A549 (cell line): ENCODE results near the gene CD69. TPM values are rescaled to one million over a fixed set of nuclear protein-coding genes. Genes with fewer than 3 reads are reported as not detected.

Experiments
- ATAC-seq, 2 experiments: fragments of 200-7000 bp in 1 of 2; fragments of >200 bp in 1 of 2; cut with Nextera tagmentation in 1 of 2; cut with Tn5 transposase in 1 of 2; 3 replicates each; pipeline versions ENCODE4 v1.8.0 to v1.9.1; 2018 to 2020; ENCODE audit warnings: mild to moderate bottlenecking in 1 of 2, moderate library complexity in 1 of 2
- CTCF ChIA-PET: fragments of 300-600 bp; sonication (Branson Sonifier 250); formaldehyde crosslinking; extraction: SDS; loops from one replicate; lab custom pipeline; 2021; ENCODE audit warnings: antibody characterized with exemption, inconsistent platforms; lab: Yijun Ruan, JAX
- POLR2A ChIA-PET: fragments of 350-600 bp; formaldehyde crosslinking; extraction: SDS; loops from one replicate; lab custom pipeline; 2021; ENCODE audit warnings: antibody characterized with exemption, inconsistent platforms; lab: Yijun Ruan, JAX
- DNase-seq, 2 experiments: peaks; one replicate each; pipeline versions ENCODE4 v3.0.0 to v3.0.0-alpha.2; 2011 to 2016; ENCODE audit warnings: low read depth in 1 of 2, low spot score in 1 of 2
- FAIRE-seq: peaks from 2 replicates; lab custom pipeline; 2011; peaks lifted over from hg19 to GRCh38; lab: Jason Lieb, UNC
- H3K27ac ChIP-seq, 2 experiments: fragments of >200 bp; sonication (Bioruptor Twin); formaldehyde crosslinking; 3 replicates each; pipeline ENCODE4 v1.5.1; 2016 to 2017
- H3K4me1 ChIP-seq: fragments of >200 bp; sonication (Bioruptor Twin); formaldehyde crosslinking; 3 replicates; pipeline ENCODE4 v1.6.1; 2016
- H3K4me2 ChIP-seq: fragments of >200 bp; sonication (Bioruptor Twin); formaldehyde crosslinking; 3 replicates; pipeline ENCODE4 v1.6.1; 2016
- H3K4me3 ChIP-seq: fragments of >200 bp; sonication (Bioruptor Twin); formaldehyde crosslinking; 3 replicates; pipeline ENCODE4 v1.5.1; 2016
- H3K9me3 ChIP-seq: fragments of >200 bp; sonication (Bioruptor Twin); formaldehyde crosslinking; 3 replicates; pipeline ENCODE4 v1.6.1; 2016
- CBX2 ChIP-seq: fragments of 200-600 bp; sonication (generic); IDR thresholded peaks from 2 replicates; pipeline ENCODE4 v1.6.1; 2016; ENCODE audit warnings: low read depth, mild to moderate bottlenecking, borderline replicate concordance
- CEBPB ChIP-seq, 2 experiments: fragments of >200 bp in 1 of 2; sonication (Bioruptor Twin) in 1 of 2; formaldehyde crosslinking in 1 of 2; IDR thresholded peaks; 2 replicates each; pipeline ENCODE4 v1.6.1; 2012 to 2016
- EHF ChIP-seq: fragments of 250-450 bp; sonication (Bioruptor Pico); IDR thresholded peaks from 2 replicates; pipeline ENCODE4 v1.5.0; 2020; ENCODE audit warnings: mild to moderate bottlenecking
- ESRRA ChIP-seq: fragments of 150-350 bp; IDR thresholded peaks from 2 replicates; pipeline ENCODE4 v1.6.1; 2014; ENCODE audit warnings: mild to moderate bottlenecking, low read length, borderline replicate concordance
- FOXS1 ChIP-seq: fragments of 250-450 bp; sonication (Bioruptor Pico); IDR thresholded peaks from 2 replicates; pipeline ENCODE4 v1.5.0; 2020; ENCODE audit warnings: mild to moderate bottlenecking, moderate library complexity
- HES2 ChIP-seq: fragments of >200 bp; sonication (Bioruptor Twin); formaldehyde crosslinking; IDR thresholded peaks from 2 replicates; pipeline ENCODE4 v1.6.1; 2016
- HOXA7 ChIP-seq: fragments of 250-450 bp; sonication (Bioruptor Pico); IDR thresholded peaks from 2 replicates; pipeline ENCODE4 v1.5.0; 2020; ENCODE audit warnings: mild to moderate bottlenecking, moderate library complexity
- JUNB ChIP-seq: fragments of >200 bp; sonication (Bioruptor Twin); formaldehyde crosslinking; IDR thresholded peaks from 2 replicates; pipeline ENCODE4 v1.6.1; 2016
- KDM1A ChIP-seq: fragments of 200-600 bp; sonication (generic); IDR thresholded peaks from 2 replicates; pipeline ENCODE4 v1.6.1; 2016; ENCODE audit warnings: low read depth, mild to moderate bottlenecking
- KDM5A ChIP-seq: fragments of 200-600 bp; sonication (generic); IDR thresholded peaks from 2 replicates; pipeline ENCODE4 v1.6.1; 2016; ENCODE audit warnings: antibody characterized with exemption, mild to moderate bottlenecking
- NFE2L2 ChIP-seq: fragments of 150-350 bp; conservative IDR thresholded peaks from 2 replicates; pipeline ENCODE4 v1.6.1; 2014; ENCODE audit warnings: low read length
- NR3C1 ChIP-seq: fragments of >200 bp; sonication (Bioruptor Twin); formaldehyde crosslinking; IDR thresholded peaks from 3 replicates; pipeline ENCODE4 v1.6.1; 2017
- POLR2A ChIP-seq: IDR thresholded peaks from 2 replicates; pipeline ENCODE4 v1.6.1; 2012; ENCODE audit warnings: mild to moderate bottlenecking, low read length
- POLR2AphosphoS2 ChIP-seq: conservative IDR thresholded peaks from 2 replicates; pipeline ENCODE4 v1.6.1; 2012; ENCODE audit warnings: low read length, improper control_type of control experiment, inconsistent platforms
- RARB ChIP-seq: fragments of 250-450 bp; sonication (Bioruptor Pico); IDR thresholded peaks from 2 replicates; pipeline ENCODE4 v1.8.0; 2021; ENCODE audit warnings: mild to moderate bottlenecking, moderate library complexity
- RFX5 ChIP-seq: fragments of 450-650 bp; IDR thresholded peaks from 2 replicates; pipeline ENCODE4 v1.7.1; 2014; ENCODE audit warnings: antibody characterized with exemption, mild to moderate bottlenecking, moderate library complexity
- RNF2 ChIP-seq: fragments of 200-600 bp; sonication (generic); IDR thresholded peaks from 2 replicates; pipeline ENCODE4 v1.6.1; 2016; ENCODE audit warnings: low read depth, mild to moderate bottlenecking, antibody characterized with exemption, moderate library complexity, borderline replicate concordance
- SMC3 ChIP-seq: fragments of >200 bp; sonication (Bioruptor Twin); formaldehyde crosslinking; IDR thresholded peaks from 3 replicates; pipeline ENCODE4 v1.6.1; 2018; ENCODE audit warnings: inconsistent platforms
- TFCP2L1 ChIP-seq: fragments of 250-450 bp; sonication (Bioruptor Pico); IDR thresholded peaks from 2 replicates; pipeline ENCODE4 v1.5.0; 2021; ENCODE audit warnings: mild to moderate bottlenecking
- TP53 ChIP-seq: fragments of 250-450 bp; sonication (Bioruptor Pico); IDR thresholded peaks from 2 replicates; pipeline ENCODE4 v1.5.0; 2021; ENCODE audit warnings: mild to moderate bottlenecking, moderate library complexity
- WGBS: methylation state at CpG from one replicate; pipeline ENCODE4 v1.1.6; 2017; ENCODE audit errors: missing lambda C conversion rate; 5-methylcytosine and 5-hydroxymethylcytosine counted together
- polyA plus RNA-seq, 4 experiments: library from polyadenylated mRNA; depleted of rRNA in 3 of 4; stranded (reverse); fragments of >200 nt; fragmentation: RNase III in 1 of 4; extraction: RNeasy Plus Mini Kit Qiagen cat#74134 plus additional on column Dnase treatment in 1 of 4; gene quantifications; 2 replicates in 3 of 4; 3 replicates in 1 of 4; pipeline ENCODE4 v1.2.3, GENCODE V29; 2011 to 2017
- TF ChIP-seq, protein P1 (sequence below): fragments of 250-450 bp; sonication (Bioruptor Pico); IDR thresholded peaks from 2 replicates; pipeline ENCODE4 v1.5.0; 2021; ENCODE audit warnings: mild to moderate bottlenecking, moderate library complexity, borderline replicate concordance
- TF ChIP-seq, protein P2 (sequence below): fragments of >200 bp; sonication (Bioruptor Twin); formaldehyde crosslinking; IDR thresholded peaks from 3 replicates; pipeline ENCODE4 v1.6.1; 2016

Gene CD69
- polyA plus RNA-seq, 2 of the 4 experiments (the other 2 are of a cell fraction) = not detected

DNA sequence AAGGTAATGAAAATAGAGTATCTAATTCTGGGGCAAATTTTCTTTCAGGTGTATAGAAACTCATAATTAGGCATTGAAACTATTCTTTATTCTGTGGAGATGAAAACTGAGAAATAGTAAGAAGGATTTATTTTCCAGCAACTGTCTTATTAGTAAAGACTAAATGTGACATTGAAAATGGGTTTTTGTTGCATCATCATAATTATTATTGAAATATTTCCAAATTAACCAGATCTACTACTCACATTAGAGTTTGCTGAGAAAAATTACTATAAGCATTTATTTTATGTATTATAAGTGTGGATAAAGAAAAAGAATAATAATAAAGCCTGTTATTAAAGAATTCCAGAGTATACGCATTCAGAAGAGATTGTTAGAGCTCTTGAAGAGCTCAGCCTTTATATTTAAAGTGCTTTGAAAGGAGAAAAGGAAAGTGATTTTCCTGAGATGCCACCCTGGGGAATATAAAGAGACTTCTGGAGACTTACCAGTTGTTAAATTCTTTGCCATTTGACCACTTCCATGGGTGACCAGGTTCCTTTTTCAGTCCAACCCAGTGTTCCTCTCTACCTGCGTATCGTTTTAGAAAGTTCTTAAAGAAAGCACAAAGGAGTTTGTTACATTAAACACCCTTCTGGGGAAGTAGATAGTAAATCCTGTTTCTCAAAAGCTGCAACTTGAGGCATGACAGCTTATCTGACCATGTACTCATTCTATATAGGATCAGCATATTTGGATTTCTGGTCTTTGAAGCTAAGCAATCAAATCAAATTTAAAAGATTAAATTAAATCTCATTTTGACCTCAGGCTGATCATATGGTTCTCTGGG lies 6.4 kb downstream of the CD69 start:
- DNase-seq = no peak
- Histone ChIP-seq H3K27ac (no peak overlapping the region), H3K4me3 (no peak overlapping the region), H3K9me3 (no peaks in the 10 kb centered on the region)
- POLR2A ChIA-PET = no interaction called here
- TF ChIP-seq ESRRA = no peak
- TF ChIP-seq HES2 = no peak
- no peak for TF ChIP-seq SMC3
- TF ChIP-seq CBX2 = no peak
- no peak for TF ChIP-seq RNF2
- no peak for TF ChIP-seq KDM5A
- TF ChIP-seq NR3C1 = no peak
- TF ChIP-seq, all 56 proteins: peak for 0
- FAIRE-seq (peak; percentile 70), ATAC-seq (no peak)
- Histone ChIP-seq H3K4me1 (0 out of 3 replicates have a peak, but pooled peaks cover 3% of the 10 kb centered on the region), H3K4me2 (no peak overlapping the region)
- CTCF ChIA-PET = interaction anchor here (1.3 to 1.9 kb wide), 2 partner anchors 11 to 386 kb away, joined by 4 to 5 read pairs; no protein-coding TSS in a partner anchor
- WGBS = 68% methylated on average over 3 of the region's 3 CpGs

DNA sequence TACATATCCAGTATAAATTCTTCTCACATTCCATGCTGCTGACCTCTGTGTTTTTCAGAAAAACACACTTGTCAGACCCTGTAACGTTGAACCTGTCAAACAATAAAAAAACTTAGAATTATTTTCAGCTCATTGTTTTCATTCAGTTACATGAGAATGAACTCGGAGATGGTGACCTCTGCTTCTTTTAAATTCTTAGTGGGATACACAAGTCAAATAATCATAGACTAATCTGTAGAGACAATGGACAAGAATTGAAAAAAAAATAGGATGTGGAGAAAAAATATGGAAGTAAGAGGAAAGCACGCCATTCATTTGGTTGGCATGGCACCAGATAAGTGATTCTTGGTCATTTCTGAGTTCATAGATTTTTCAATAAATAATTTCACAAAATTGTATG lies 7.2 kb downstream of the CD69 start:
- no peaks in the 10 kb centered on the region for H3K9me3 ChIP-seq
- no peak for DNase-seq
- 0 out of 3 replicates have a peak, but pooled peaks cover 3% of the 10 kb centered on the region for H3K4me1 ChIP-seq
- no peak overlapping the region for H3K4me3 ChIP-seq
- FAIRE-seq = no peak
- TF ChIP-seq FOXS1 = no peak
- TF ChIP-seq EHF (CRISPR knock-in tag) = no peak
- TF ChIP-seq POLR2AphosphoS2 = no peak
- TF ChIP-seq, protein P1, sequence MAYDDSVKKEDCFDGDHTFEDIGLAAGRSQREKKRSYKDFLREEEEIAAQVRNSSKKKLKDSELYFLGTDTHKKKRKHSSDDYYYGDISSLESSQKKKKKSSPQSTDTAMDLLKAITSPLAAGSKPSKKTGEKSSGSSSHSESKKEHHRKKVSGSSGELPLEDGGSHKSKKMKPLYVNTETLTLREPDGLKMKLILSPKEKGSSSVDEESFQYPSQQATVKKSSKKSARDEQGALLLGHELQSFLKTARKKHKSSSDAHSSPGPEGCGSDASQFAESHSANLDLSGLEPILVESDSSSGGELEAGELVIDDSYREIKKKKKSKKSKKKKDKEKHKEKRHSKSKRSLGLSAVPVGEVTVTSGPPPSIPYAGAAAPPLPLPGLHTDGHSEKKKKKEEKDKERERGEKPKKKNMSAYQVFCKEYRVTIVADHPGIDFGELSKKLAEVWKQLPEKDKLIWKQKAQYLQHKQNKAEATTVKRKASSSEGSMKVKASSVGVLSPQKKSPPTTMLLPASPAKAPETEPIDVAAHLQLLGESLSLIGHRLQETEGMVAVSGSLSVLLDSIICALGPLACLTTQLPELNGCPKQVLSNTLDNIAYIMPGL (CRISPR knock-in tag) = no peak
- TF ChIP-seq TFCP2L1 = no peak
- no peak for TF ChIP-seq CEBPB (IDR thresholded peaks at IDR 0.05)
- TF ChIP-seq KDM5A = no peak
- no peak for TF ChIP-seq POLR2A
- no peak for TF ChIP-seq RFX5
- no peak for TF ChIP-seq NFE2L2
- TF ChIP-seq TP53 (CRISPR knock-in tag) = no peak
- TF ChIP-seq KDM1A = no peak
- TF ChIP-seq RARB (CRISPR knock-in tag) = no peak
- no peak for TF ChIP-seq HOXA7 (CRISPR knock-in tag)
- TF ChIP-seq SMC3 = no peak
- TF ChIP-seq JUNB = no peak
- TF ChIP-seq, protein P2, sequence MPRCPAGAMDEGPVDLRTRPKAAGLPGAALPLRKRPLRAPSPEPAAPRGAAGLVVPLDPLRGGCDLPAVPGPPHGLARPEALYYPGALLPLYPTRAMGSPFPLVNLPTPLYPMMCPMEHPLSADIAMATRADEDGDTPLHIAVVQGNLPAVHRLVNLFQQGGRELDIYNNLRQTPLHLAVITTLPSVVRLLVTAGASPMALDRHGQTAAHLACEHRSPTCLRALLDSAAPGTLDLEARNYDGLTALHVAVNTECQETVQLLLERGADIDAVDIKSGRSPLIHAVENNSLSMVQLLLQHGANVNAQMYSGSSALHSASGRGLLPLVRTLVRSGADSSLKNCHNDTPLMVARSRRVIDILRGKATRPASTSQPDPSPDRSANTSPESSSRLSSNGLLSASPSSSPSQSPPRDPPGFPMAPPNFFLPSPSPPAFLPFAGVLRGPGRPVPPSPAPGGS = no peak
- ChIA-PET CTCF (interaction anchor here (1.3 to 6.0 kb wide), 4 partner anchors 8 to 387 kb away, joined by 4 to 41 read pairs (median 4); partner anchors contain the start of gene CD69), POLR2A (no interaction called here)
- WGBS = 10% methylated on average over 3 of the region's 3 CpGs
- ATAC-seq = no peak
- no peak overlapping the region for H3K4me2 ChIP-seq
- H3K27ac ChIP-seq = no peak overlapping the region
